ENCODE data around the gene ODAD3. TPM values are rescaled to one million over a fixed set of nuclear protein-coding genes. Genes with fewer than 3 reads are reported as not detected.

Gene ODAD3
- total RNA-seq, 1 experiment from 2014 or later = 1.9 TPM

- no TSS peak for BruUV-seq (replicated peaks)
- ATAC-seq (no peak), DNase-seq (ENCODE audit: low read depth, low spot score) (no peak)
- Histone ChIP-seq H3K4me1 (ENCODE audit: control insufficient read depth, insufficient read depth, low read length) (no peaks in the 10 kb centered on the region), H3K27me3 (ENCODE audit: control insufficient read depth, insufficient read depth, low read length) (no peaks in the 10 kb centered on the region), H3K4me3 (ENCODE audit: low read depth in 2 of 2, low read length in 2 of 2) (no peak overlapping the region), H3K27ac (ENCODE audit: low read length) (no peak overlapping the region), H3K9me3 (ENCODE audit: control insufficient read depth, insufficient read depth, low read depth, low read length) (no peaks in the 10 kb centered on the region), H3K36me3 (ENCODE audit: control insufficient read depth, insufficient read depth, low read length) (no peaks in the 10 kb centered on the region)
- TF ChIP-seq TCF7L2 (IDR thresholded peaks at IDR 0.05; ENCODE audit: low read depth, low read length) = no peak
- no peak for TF ChIP-seq CTCF (IDR thresholded peaks at IDR 0.05)
- TF ChIP-seq POLR2AphosphoS5 (IDR thresholded peaks at IDR 0.05; ENCODE audit: low read depth, low read length) = no peak
- no peak for TF ChIP-seq SIN3A (IDR thresholded peaks at IDR 0.05; ENCODE audit: borderline replicate concordance, insufficient read depth, low read depth, low read length)
- no peak for TF ChIP-seq REST (IDR thresholded peaks at IDR 0.05; ENCODE audit: insufficient read depth in 1 of 2, low read depth in 2 of 2, low read length in 1 of 2)
- in situ Hi-C loops (cut with HindIII; ENCODE audit: low pct_unique_long_range_greater_than_20kb, low sequenced_read_pairs) = no loop called here
- CTCF ChIA-PET = no interaction called here
- intact Hi-C loops (cut with micrococcal nuclease; ENCODE audit: unreplicated experiment) = no loop called here
- POLR2A ChIA-PET = interaction anchor here (0.7 kb wide), 3 partner anchors 20 to 114 kb away, joined by 4 to 11 read pairs (median 6); partner anchors contain the start of gene ACP5
These were observed 28.5 kb upstream of the ODAD3 start for GRCh38 chr19:11463391-11463790.

- no peaks in the 10 kb centered on the region for H3K4me1 ChIP-seq (ENCODE audit: control insufficient read depth, insufficient read depth, low read length)
- DNase-seq (ENCODE audit: low read depth, low spot score) = no peak
- CTCF ChIA-PET = no interaction called here
- H3K9me3 ChIP-seq (ENCODE audit: control insufficient read depth, insufficient read depth, low read depth, low read length) = no peaks in the 10 kb centered on the region
- TF ChIP-seq TCF7L2 (IDR thresholded peaks at IDR 0.05; ENCODE audit: low read depth, low read length) (no peak), SIN3A (IDR thresholded peaks at IDR 0.05; ENCODE audit: borderline replicate concordance, insufficient read depth, low read depth, low read length) (no peak), CTCF (IDR thresholded peaks at IDR 0.05) (no peak), REST (IDR thresholded peaks at IDR 0.05; ENCODE audit: insufficient read depth in 1 of 2, low read depth in 2 of 2, low read length in 1 of 2) (no peak), POLR2AphosphoS5 (IDR thresholded peaks at IDR 0.05; ENCODE audit: low read depth, low read length) (no peak)
- no TSS peak for BruUV-seq (replicated peaks)
- in situ Hi-C loops (cut with HindIII; ENCODE audit: low pct_unique_long_range_greater_than_20kb, low sequenced_read_pairs) = no loop called here
- ATAC-seq = no peak
- POLR2A ChIA-PET = no interaction called here
- no peak overlapping the region for H3K4me3 ChIP-seq (ENCODE audit: low read depth in 2 of 2, low read length in 2 of 2)
- no peaks in the 10 kb centered on the region for H3K36me3 ChIP-seq (ENCODE audit: control insufficient read depth, insufficient read depth, low read length)
- intact Hi-C loops (cut with micrococcal nuclease; ENCODE audit: unreplicated experiment) = no loop called here
- H3K27me3 ChIP-seq (ENCODE audit: control insufficient read depth, insufficient read depth, low read length) = no peaks in the 10 kb centered on the region
- no peak overlapping the region for H3K27ac ChIP-seq (ENCODE audit: low read length)
These were observed 26.5 kb upstream of the ODAD3 start for GRCh38 chr19:11461453-11461852.
